Left cardiac atrium (tissue), 4 donors: ENCODE results near the gene SLC12A4. TPM values are rescaled to one million over a fixed set of nuclear protein-coding genes. Genes with fewer than 3 reads are reported as not detected.

Experiments used
- ATAC-seq, 2 donors: fragments of 200-7000 bp; cut with Tn5 transposase; one replicate each; pipeline ENCODE4 v1.9.1; 2020; ENCODE audit warnings: mild to moderate bottlenecking in 2 of 2, moderate library complexity in 2 of 2
- DNase-seq: peaks from one replicate; pipeline ENCODE4 v3.0.0-alpha.2; 2020
- intact Hi-C, 2 donors: fragments of 100-400 bp; cut with DNase I; formaldehyde crosslinking; loops; one replicate each; pipeline versions ENCODE4 v1.14.1 to v1.15.1; 2022 to 2023
- total RNA-seq, 2 donors: library from RNA; stranded (reverse); fragmentation: NEBNext Ultra II Directional; extraction: Animal tissue kit (Norgen Biotek cat#: 25700); gene quantifications; one replicate each; pipeline ENCODE4 v1.2.1, GENCODE V29; 2021
- donor health status: DM: no; HTN: yes; CAD: no.
- donor health status: DM: no; HTN: yes; CAD: no; lungs with severe emphysema.
- donor health status: DM: yes; HTN: yes; CAD: no.
- donor health status: Dilated cardiomyopathy.

Gene SLC12A4
- total RNA-seq, 2 donors from 2014 or later = 52.0 to 98.2 TPM

DNA sequence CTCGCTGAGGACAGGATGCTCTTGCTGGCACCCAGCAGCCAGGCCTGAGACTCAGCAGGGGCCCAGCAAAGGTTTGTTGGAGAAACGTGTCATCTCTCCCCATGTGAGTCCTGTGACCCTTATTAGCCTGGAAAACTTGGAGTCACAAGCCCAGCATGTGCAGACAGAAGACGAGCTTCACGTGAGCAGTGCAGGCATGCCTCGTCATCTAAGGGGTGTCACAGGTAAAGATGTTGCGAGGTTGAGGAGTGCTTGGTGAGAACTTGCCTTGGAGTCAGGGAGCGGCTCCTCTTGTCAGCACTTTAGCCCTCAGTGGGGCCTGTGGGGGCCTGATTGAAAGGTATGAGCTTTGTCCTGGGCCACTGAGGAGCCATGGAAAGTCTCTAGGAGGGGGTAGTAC, 34.6 kb downstream of the SLC12A4 start:
- intact Hi-C loops = no loop called here
- DNase-seq (no peak), ATAC-seq (no peak)

DNA sequence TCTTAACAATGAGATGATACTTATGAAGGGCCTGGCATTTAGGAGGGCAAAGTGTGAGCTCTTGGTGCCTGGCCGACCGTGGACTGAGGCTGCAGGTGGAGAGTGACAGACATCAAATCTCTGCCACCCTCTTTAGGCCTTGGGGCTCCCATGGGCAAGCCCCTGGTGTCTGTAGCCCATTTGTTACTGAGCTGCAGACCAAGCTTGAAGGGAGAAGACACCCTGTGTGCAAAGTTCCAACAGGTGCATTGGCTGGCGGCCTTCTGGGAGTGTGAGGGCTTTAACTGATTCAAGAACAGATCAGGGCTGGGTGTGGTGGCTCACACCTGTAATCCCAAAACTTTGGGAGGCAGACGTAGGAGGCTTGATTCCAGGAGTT, 36.0 kb downstream of the SLC12A4 start:
- DNase-seq (no peak), ATAC-seq (no peak)
- intact Hi-C loops = no loop called here

DNA sequence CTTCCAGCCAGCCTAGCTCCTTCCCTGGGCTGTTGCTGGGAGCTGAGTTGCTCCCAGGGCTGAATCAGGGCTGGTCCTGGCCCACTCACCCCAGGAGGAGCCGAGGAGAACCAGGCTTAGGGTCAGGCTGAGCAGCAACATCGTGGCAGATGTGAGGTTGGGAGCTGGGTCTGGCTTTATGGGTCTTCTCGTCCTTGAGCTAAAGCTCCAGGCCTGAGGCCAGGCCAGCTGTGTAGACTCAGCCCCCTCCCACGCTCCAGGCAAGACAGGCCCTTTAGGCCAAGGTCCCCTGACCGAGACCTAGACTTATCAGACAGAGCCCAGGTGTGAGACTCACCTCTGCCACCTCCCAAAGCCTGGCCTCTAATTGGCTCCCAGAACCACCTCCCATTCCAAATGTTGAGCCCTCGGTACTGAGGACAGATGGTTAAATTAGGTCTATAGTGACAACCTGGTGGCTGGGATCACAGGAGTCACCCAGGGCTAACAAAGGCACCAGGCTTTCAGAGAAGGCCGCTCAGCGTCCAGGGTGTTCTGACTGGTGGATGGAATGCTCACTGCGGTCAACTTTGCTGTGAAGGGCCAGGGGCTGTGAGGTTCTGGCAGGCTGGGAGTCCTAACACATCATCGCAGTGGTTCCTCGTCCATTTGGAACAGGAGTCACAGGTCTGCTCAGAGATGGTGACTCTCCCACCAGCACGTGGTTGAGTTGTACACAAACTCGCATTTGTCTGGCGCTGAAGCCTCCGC, 36.5 kb downstream of the SLC12A4 start, which contains the start of gene CTRL:
Gene CTRL, minus strand, starts transcription at position 151 of the 750 bp plus-strand sequence. Its CDS starts 10 bp downstream, at position 141.
- ATAC-seq = no peak
- intact Hi-C loops = no loop called here
- DNase-seq = no peak

DNA sequence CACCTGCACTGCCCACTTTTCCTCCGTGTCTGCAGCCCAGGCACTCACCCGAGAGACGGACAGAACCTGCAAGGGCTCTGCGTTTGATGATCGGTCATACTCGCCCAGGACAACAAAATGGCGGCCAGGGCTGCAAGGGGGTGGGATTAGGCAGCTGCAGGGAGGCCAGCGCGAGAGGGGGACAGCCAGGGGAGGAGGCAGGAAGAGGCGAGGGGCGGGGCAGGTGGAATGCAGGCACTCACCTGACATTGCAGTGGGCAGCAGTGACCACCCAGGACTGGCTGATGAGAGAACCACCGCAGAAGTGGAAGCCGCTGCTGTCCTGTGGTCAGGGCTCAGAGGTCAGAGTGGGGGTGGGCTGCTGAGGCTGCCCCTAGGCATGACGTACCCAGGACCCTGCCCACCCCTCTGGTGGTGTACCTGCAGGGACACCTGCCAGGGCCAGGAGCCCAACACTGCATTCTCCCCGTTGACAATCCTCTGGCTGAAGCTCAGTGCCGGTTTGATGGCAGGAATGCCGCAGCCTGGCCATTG, 37.7 kb downstream of the SLC12A4 start:
- DNase-seq = no peak
- intact Hi-C loops = no loop called here
- no peak for ATAC-seq

DNA sequence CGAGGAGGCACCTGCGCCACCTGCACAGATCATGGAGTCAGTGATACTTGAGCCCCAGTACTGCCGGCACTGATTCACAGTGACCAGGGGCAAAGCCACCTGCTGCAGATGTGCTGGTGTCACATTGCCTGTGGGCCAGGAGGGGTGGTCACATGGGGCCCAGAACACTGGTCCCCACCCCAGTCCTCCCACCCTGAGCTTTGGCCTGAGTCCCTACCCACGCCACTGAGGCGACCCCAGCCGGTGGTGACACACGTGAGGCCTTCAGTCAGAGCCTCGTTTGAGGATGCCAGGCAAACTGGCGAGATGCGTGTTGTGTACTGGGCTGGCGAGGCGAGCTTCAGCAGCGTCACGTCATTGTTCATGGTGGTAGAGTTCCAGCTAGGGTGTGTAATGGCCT, 38.2 kb downstream of the SLC12A4 start:
- ATAC-seq (no peak), DNase-seq (no peak)
- intact Hi-C loops = no loop called here

DNA sequence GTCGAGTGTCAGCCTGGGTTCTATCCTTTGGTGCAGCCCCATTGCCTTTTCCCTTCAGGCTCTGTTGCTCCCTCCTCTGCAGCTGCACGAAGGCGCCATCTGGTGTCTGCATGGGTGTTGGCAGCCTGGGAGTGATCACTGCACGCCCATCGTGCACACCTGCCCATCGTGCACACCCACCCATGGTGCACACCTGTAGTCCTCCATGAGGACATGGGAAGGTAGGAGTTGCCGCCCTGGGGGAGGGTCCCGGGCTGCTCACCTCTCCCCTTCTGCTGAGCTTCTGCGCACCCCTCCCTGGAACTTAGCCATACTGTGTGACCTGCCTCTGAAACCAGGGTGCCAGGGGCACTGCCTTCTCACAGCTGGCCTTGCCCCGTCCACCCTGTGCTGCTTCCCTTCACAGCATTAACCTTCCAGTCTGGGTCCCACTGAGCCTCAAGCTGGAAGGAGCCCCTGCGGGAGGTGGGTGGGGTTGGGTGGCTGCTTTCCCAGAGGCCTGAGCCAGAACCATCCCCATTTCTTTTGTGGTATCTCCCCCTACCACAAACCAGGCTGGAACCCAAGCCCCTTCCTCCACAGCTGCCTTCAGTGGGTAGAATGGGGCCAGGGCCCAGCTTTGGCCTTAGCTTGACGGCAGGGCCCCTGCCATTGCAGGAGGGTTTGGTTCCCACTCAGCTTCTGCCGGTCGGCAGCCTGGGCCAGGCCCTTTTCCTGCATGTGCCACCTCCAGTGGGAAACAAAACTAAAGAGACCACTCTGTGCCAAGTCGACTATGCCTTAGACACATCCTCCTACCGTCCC, 39.7 kb downstream of the SLC12A4 start:
- intact Hi-C loops = loop anchor here (2.0 to 10.0 kb wide), 4 partner anchors 46 to 254 kb away; partner anchors contain the start of gene NRN1L (in 2 of the 2)
- ATAC-seq (peak; percentile 63 to 68), DNase-seq (peak; percentile 69)

DNA sequence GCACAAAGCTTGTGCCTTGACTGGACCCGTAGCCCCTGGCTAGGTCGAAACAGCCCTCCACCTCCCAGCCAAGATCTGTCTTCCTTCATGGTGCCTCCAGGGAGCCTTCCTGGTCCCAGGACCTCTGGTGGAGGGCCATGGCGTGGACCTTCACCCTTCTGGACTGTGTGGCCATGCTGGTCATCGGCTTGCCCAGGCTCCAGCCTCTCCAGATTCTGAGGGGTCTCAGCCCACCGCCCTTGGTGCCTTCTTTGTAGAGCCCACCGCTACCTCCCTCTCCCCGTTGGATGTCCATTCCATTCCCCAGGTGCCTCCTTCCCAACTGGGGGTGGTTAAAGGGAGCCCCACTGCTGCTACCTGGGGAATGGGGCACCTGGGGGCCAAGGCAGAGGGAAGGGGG, 40.3 kb downstream of the SLC12A4 start:
- intact Hi-C loops = loop anchor here (2.0 to 10.0 kb wide), 4 partner anchors 46 to 253 kb away; partner anchors contain the start of gene NRN1L (in 2 of the 2)
- no peak for DNase-seq
- ATAC-seq = no peak

DNA sequence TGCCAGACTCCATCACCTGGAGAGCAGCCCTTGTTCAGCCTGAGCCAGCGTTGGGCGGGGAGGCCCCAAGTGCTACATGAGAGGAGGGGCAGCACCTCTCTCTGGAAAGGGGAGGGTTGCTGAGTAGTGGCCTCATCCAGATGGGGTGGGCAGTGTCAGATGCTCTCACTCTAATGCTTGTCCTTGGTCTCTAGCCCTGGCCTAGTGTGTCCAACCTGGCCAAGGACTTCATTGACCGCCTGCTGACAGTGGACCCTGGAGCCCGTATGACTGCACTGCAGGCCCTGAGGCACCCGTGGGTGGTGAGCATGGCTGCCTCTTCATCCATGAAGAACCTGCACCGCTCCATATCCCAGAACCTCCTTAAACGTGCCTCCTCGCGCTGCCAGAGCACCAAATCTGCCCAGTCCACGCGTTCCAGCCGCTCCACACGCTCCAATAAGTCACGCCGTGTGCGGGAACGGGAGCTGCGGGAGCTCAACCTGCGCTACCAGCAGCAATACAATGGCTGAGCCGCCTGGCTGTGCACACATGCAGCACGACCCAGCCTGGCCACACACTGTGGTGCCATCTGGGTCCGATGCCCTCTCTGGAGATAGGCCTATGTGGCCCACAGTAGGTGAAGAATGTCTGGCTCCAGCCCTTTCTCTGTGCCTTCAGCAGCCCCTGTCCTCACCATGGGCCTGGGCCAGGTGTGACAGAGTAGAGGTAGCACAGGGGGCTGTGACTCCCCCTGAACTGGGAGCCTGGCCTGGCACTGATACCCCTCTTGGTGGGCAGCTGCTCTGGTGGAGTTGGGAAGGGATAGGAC, 41.1 kb downstream of the SLC12A4 start:
- ATAC-seq (no peak), DNase-seq (no peak)
- intact Hi-C loops = loop anchor here (5.0 to 10.0 kb wide), 3 partner anchors 45 to 253 kb away; partner anchors contain the start of gene NRN1L (in 2 of the 2)

DNA sequence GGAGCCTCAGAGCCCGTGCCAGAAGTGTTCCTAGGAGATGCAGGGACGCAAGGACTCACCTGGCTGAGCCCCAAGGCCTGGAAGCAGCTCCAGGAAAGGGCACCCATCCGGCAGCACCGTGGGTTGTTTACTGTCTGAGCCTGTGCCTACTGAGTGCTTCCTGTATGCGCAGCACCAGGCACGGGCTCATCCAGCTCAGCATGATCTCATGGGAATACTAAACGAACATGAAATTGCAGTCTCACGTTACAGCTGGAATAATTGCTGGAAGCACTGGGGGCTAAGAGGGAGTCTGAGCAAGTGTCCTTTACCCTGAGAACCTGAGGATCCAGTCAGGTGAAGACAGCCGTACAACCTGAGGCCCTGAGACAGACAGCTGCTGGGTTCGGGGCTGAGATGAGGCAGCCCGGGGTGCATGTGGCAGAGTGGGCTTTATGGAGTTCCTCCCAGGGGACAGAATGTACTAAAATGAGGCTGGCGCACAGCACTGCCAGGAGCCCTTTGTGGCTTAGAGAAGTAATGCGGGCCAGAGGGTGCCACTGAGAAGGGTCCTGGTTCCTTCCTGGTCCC, 42.2 kb downstream of the SLC12A4 start:
- no peak for DNase-seq
- ATAC-seq = no peak
- intact Hi-C loops = loop anchor here (5.0 to 10.0 kb wide), 3 partner anchors 44 to 251 kb away; partner anchors contain the start of gene NRN1L (in 2 of the 2)

DNA sequence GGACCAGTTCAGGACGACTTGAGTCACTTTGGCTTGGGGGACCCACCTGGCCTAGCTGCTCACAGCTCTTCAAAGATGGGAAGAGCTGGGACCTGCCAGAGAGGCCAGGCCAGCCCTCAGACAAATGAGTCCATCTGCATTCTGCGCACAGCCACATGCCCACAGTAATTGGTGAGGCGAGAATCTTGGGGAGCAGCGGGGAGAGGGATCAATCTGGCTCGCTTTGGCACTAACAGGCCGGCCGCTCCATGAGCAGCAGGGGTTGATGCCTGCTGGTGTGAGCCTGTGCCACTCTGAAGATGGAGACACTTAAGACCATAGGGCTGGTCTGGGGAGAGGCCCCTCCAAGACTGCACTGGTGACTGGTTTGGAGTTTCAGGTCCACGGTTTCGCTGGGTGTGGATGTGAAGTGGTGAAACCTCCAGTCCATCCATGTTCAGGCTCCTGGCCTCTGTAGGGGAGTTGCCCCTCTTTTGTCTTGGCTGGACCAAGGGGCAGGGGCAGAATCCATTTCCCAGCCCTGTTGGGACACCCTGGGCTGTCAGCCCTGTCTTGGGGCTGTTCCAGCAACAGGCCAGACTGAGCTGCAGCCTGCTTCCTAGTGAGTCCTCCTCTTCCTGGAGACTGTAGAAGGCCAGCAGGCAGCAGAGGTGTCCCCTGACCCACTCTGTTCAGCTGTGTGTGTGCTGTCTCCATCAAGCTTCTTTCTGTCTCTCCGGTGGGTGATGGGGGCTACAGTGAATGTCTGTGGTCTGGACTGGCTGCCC, 44.1 kb downstream of the SLC12A4 start:
- DNase-seq (no peak), ATAC-seq (peak in 1 of 2 donors; percentile 27)
- intact Hi-C loops = loop anchor here (5.0 to 10.0 kb wide), 2 partner anchors 92 to 250 kb away; no protein-coding TSS in a partner anchor

DNA sequence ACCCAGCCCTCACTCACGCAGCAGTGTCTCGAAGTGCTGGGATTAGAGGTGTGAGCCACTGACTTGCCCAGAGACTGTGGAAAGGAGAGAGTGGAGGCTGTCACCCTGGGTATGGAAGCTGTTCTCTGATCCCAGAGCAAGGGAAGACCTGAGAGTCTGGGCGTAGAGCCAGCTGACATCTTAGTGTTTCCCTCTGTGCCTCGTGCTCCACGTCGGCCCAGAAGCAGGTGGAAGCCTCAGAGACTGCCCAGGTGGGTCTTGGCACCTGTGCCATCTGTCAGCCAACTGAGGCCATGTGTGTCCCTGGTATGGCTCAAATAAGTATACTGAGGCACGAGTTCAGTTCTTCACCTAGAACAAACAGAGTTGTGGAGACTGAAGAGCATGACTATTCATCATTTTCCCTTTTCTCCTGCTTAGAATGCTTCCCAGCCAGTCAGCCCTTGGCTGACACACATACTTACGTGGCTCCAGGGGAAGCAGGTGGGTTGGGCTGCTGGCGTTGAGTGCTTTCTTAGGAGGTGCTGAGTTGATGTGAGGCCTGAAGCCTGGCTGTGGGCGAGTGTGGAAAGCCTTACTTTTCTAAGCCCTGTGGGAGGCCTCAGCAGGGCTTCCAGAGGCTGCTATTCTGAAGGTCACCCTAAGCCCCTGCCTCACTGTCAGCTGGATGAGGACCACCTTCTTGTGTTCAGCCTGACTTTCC, 44.9 kb downstream of the SLC12A4 start:
- intact Hi-C loops = loop anchor here (5.0 to 10.0 kb wide), 2 partner anchors 91 to 249 kb away; no protein-coding TSS in a partner anchor
- DNase-seq = no peak
- ATAC-seq = peak in 1 of 2 donors; percentile 43

DNA sequence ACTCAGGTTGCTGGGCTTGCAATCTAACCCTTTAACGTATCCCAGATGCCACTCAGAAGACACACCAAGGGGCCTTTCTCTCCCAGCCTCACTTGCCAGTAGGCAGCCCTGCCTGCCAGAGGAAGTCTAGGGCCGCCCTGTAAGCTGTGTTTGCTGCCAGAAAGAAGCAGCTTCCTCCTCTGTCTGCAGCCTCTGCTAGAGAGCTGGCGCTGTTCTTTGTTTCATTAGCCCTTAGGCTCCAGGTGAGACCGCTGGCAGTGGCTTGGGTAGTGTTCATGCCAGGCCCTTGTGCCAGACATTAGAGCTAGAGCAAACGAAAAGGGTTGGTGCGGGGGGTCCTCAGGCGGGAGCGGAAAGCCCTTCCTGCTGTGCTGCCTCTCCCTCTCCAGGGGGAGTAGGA, 45.7 kb downstream of the SLC12A4 start:
- DNase-seq = no peak
- intact Hi-C loops = loop anchor here (5.0 to 10.0 kb wide), 2 partner anchors 90 to 248 kb away; no protein-coding TSS in a partner anchor
- ATAC-seq = no peak

DNA sequence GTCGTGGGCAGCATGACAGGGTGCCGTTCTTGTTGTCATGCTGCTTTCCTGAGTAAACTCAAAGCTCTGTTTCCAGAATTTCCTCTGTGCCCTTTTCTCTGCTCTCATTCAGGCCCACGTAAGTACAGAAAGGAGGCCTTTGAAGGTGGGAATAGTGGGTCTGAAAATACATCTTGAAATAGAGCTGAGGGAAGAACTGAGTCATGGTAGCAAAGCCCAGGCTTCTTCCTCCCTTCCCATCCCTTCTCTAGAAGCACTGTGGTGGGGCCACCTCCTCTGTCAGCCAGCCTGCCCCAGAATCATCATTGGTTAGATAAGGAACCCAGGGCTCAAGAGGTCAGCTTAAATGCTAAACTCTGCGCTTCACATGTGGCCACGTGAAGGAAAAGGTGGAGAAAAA, 46.2 kb downstream of the SLC12A4 start:
- ATAC-seq = no peak
- DNase-seq = no peak
- intact Hi-C loops = loop anchor here (5.0 to 10.0 kb wide), 2 partner anchors 90 to 247 kb away; no protein-coding TSS in a partner anchor

DNA sequence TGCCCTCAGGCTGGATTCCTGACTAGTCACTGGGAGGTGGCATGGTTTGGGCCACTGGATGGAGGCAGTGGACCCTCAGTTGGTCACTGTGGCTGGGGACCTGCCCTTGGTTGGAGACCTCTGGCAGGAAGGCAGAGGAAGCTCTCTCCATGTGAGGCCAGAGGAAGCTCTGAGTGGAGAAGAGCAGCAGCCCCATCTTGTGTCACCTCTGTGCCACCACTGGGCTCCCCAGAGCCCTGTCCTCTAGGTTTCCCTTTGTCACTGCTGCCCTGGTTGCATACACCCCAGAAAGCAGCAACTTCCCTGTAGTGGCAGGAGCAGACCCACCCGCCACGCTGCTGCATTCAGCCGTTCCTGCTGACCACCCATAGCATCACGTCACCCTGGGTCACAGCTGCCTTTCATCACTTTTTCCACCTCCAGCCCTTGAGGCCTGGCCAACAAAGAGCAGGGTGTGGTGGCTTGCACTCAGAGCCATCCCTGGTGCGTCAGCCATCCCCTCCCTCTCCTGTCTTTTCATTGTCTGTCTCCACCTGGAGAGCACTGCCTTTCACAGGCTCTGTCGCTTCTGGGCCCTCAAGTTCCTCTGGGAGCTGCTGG, 48.7 kb downstream of the SLC12A4 start:
- no peak for ATAC-seq
- DNase-seq = no peak
- intact Hi-C loops = loop anchor here (5.0 to 10.0 kb wide), 2 partner anchors 87 to 245 kb away; no protein-coding TSS in a partner anchor

DNA sequence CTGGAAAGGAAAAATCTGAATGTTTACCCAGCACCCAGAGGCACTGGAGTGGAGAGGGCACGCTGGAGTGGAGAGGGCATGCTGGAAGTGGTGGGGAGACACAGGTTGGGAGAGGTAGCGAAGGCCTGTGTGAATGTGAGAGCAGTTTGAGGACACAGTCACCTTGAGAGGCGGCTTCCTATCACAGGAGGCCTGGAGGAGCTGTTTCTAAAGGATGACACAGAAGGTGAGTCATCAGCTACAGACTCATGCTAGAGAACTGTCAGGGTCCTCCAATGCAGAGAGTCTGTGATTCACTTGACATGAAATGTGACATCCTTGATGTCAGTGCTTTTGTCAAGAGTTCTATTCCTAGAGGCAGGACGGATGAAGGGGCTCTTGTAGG, 50.6 kb downstream of the SLC12A4 start:
- intact Hi-C loops = no loop called here
- DNase-seq (no peak), ATAC-seq (peak; percentile 51 to 90)

DNA sequence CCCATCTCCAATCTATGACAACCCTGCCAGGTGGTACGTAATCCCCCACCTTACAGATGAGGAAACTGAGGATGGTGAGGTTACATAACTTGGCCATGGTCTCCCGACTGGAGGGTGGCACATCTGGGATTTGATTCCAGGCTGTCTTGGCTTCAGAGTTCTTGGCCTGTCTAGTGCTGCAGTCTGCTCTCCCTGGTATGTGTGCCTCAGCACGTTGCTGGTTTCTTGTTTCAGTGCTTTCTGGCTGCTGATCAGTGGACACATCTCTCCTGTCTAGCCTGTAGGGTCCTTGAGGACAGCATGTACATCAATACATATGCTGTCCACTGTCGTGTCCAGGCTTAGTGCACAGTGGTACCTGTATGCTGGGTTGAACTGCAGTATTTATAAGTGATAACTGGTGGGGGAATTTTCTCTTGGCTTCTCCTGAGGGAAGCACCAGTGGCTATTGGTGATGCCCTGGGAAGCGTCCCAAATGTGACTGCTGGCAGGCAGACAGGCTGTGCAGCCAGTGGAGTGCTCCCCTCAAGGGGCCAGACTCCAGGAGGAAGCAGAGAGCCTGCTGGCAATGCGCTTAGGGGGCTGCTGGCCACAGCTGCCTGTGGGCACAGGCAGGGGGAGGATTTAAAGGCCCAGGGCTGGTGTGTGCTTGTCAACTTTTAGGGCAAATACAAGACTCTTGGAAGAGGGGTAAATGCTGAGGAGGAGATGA, 51.1 kb downstream of the SLC12A4 start:
- peak; percentile 59 for DNase-seq
- intact Hi-C loops = no loop called here
- peak; percentile 75 to 94 for ATAC-seq
